Measurements from ENCODE around the gene SFPQ. TPM values are rescaled to one million over a fixed set of nuclear protein-coding genes. Genes with fewer than 3 reads are reported as not detected.
"Not testable (repeated sequence)": the region's sequence is repeated elsewhere in the genome, so short reads cannot be mapped to it uniquely, and the experiment has no call there.

Gene SFPQ
- total and polyA plus RNA-seq, 2 donors (not counting 1 experiment from before 2014, with no cell fraction given) = 123 to 138 TPM

DNA sequence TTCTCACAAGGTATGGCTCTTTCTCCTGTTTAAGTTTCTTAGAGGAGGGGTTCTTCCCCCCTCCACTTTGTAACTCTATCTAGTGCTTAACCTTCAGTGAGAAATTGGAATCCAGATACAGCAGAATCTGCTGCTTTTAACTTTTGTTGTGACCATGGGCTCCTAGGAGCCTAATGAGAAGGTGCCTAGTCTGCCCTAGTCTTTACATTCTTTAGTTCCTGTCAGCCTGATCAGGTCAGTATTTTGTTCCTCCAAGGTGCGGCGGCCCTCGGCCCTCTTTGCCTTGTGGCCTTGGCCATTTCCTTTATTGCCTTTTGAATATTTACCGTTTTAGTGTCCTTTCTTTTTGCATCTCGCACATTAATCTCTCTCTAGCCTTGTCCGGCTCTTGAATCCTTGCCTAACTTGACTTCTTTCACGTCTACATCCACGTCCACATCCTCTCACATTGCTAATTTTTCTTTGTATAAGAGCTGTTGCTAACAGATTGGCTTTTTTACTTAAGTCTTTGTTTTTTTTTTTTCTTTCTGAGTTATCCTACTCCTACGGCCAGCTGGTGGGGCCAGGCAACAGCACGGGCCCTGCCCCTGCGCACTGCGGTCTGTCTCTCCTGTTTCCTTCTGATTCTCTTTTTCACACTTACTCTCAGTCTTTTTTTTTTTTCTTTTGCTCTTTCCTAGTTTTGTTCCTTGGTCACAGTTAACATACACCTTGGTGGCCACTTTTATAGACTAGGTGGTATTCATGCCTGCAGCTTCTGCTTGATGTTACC lies 49.0 kb downstream of the SFPQ start:
- no peak overlapping the region for H2AFZ ChIP-seq (ENCODE audit: low read length)
- H3K4me2 ChIP-seq (ENCODE audit: extremely low read depth, insufficient read depth, low read length) = no peak overlapping the region
- no peaks in the 10 kb centered on the region for H3K9me3 ChIP-seq (ENCODE audit: control insufficient read depth, insufficient read depth, low read depth, low read length)
- H3K79me2 ChIP-seq (ENCODE audit: control insufficient read depth, insufficient read depth, low read length) = no peaks in the 10 kb centered on the region
- no peaks in the 10 kb centered on the region for H4K20me1 ChIP-seq (ENCODE audit: control insufficient read depth, extremely low read depth, insufficient read depth, low read length)
- no peaks in the 10 kb centered on the region for H3K36me3 ChIP-seq (ENCODE audit: control insufficient read depth, insufficient read depth, low read length)
- no peak overlapping the region for H3K9ac ChIP-seq (ENCODE audit: insufficient read depth, low read length)
- DNase-seq (ENCODE audit: low read depth in 2 of 2) = no peak
- no peak overlapping the region for H3K27ac ChIP-seq (ENCODE audit: insufficient read depth, low read length)
- H3K27me3 ChIP-seq (ENCODE audit: control insufficient read depth, insufficient read depth, low read length) = no peaks in the 10 kb centered on the region
- H3K4me1 ChIP-seq (ENCODE audit: control insufficient read depth, extremely low read depth, insufficient read depth, low read length) = no peaks in the 10 kb centered on the region
- TF ChIP-seq EZH2 (IDR thresholded peaks at IDR 0.05; ENCODE audit: low read length, missing control alignments) = no peak
- no peak for TF ChIP-seq CTCF (conservative IDR thresholded peaks at IDR 0.05 in 1 of 2, IDR thresholded peaks at IDR 0.05 in 1 of 2; ENCODE audit: low read depth in 1 of 2, low read length in 2 of 2)
- no peak overlapping the region for H3K4me3 ChIP-seq (replicated peaks in 1 of 4; ENCODE audit: control extremely low read depth in 1 of 4, insufficient read depth in 1 of 4, low read depth in 3 of 4, low read length in 4 of 4)

- not testable (repeated sequence) for DNase-seq (ENCODE audit: low read depth in 2 of 2); H4K20me1 ChIP-seq (ENCODE audit: control insufficient read depth, extremely low read depth, insufficient read depth, low read length); H3K9ac ChIP-seq (ENCODE audit: insufficient read depth, low read length); H3K9me3 ChIP-seq (ENCODE audit: control insufficient read depth, insufficient read depth, low read depth, low read length); H3K4me1 ChIP-seq (ENCODE audit: control insufficient read depth, extremely low read depth, insufficient read depth, low read length); H3K27me3 ChIP-seq (ENCODE audit: control insufficient read depth, insufficient read depth, low read length); H3K4me2 ChIP-seq (ENCODE audit: extremely low read depth, insufficient read depth, low read length); H3K36me3 ChIP-seq (ENCODE audit: control insufficient read depth, insufficient read depth, low read length); H3K79me2 ChIP-seq (ENCODE audit: control insufficient read depth, insufficient read depth, low read length); H3K27ac ChIP-seq (ENCODE audit: insufficient read depth, low read length); H3K4me3 ChIP-seq (replicated peaks in 1 of 4; ENCODE audit: control extremely low read depth in 1 of 4, insufficient read depth in 1 of 4, low read depth in 3 of 4, low read length in 4 of 4); H2AFZ ChIP-seq (ENCODE audit: low read length)
Measured at GRCh38 chr1:35142728-35143127, 50.2 kb downstream of the SFPQ start.

DNA sequence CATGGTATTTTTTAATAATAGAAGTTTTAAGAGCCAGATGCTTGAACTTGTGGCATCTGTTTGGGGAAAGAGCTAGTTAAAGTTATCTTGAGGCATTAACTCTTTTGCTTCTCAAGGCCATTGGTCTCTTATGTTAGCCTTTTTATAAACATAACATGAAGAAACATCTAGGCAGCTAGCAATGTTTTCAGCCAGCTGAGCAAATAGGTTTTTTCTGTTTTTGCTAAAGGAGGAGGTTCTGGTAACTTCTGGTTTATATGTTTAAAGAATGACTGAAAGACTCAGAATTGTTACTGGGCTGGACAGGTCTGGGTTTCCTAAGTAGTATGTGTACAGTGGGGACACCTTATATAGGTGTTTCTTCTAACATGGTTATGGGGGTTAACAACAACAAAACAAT lies 50.7 kb downstream of the SFPQ start:
- H4K20me1 ChIP-seq (ENCODE audit: control insufficient read depth, extremely low read depth, insufficient read depth, low read length); H3K79me2 ChIP-seq (ENCODE audit: control insufficient read depth, insufficient read depth, low read length); H2AFZ ChIP-seq (ENCODE audit: low read length); H3K4me3 ChIP-seq (replicated peaks in 1 of 4; ENCODE audit: control extremely low read depth in 1 of 4, insufficient read depth in 1 of 4, low read depth in 3 of 4, low read length in 4 of 4); H3K9me3 ChIP-seq (ENCODE audit: control insufficient read depth, insufficient read depth, low read depth, low read length); H3K4me2 ChIP-seq (ENCODE audit: extremely low read depth, insufficient read depth, low read length); H3K27me3 ChIP-seq (ENCODE audit: control insufficient read depth, insufficient read depth, low read length); H3K9ac ChIP-seq (ENCODE audit: insufficient read depth, low read length); H3K36me3 ChIP-seq (ENCODE audit: control insufficient read depth, insufficient read depth, low read length); H3K27ac ChIP-seq (ENCODE audit: insufficient read depth, low read length); H3K4me1 ChIP-seq (ENCODE audit: control insufficient read depth, extremely low read depth, insufficient read depth, low read length); DNase-seq (ENCODE audit: low read depth in 2 of 2): not testable (repeated sequence)

DNA sequence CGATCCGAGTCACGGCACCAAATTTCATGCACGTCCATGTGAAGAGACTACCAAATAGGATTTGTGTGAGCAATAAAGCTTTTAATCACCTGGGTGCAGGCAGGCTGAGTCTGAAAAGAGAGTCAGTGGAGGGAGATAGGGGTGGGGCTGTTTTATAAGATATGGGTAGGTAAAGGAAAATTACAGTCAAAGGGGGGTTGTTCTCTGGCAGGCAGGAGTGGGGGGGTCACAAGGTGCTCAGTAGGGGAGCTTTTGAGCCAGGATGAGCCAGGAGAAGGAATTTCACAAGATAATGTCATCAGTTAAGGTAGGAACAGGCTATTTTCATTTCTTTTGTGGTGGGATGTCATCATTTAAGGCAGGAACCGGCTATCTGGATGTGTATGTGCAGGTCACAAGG lies 55.4 kb downstream of the SFPQ start:
- not testable (repeated sequence) for H4K20me1 ChIP-seq (ENCODE audit: control insufficient read depth, extremely low read depth, insufficient read depth, low read length); H3K27me3 ChIP-seq (ENCODE audit: control insufficient read depth, insufficient read depth, low read length); H3K36me3 ChIP-seq (ENCODE audit: control insufficient read depth, insufficient read depth, low read length); H3K4me1 ChIP-seq (ENCODE audit: control insufficient read depth, extremely low read depth, insufficient read depth, low read length); H3K27ac ChIP-seq (ENCODE audit: insufficient read depth, low read length); H3K4me2 ChIP-seq (ENCODE audit: extremely low read depth, insufficient read depth, low read length); H3K79me2 ChIP-seq (ENCODE audit: control insufficient read depth, insufficient read depth, low read length); H2AFZ ChIP-seq (ENCODE audit: low read length); H3K9ac ChIP-seq (ENCODE audit: insufficient read depth, low read length); DNase-seq (ENCODE audit: low read depth in 2 of 2); H3K9me3 ChIP-seq (ENCODE audit: control insufficient read depth, insufficient read depth, low read depth, low read length); H3K4me3 ChIP-seq (replicated peaks in 1 of 4; ENCODE audit: control extremely low read depth in 1 of 4, insufficient read depth in 1 of 4, low read depth in 3 of 4, low read length in 4 of 4)

Data from fibroblast of lung (primary cell).